GM23338 (cell line): ENCODE data around the gene POLK. TPM values are rescaled to one million over a fixed set of nuclear protein-coding genes. Genes with fewer than 3 reads are reported as not detected.

Source experiments
- ATAC-seq: fragments of 200-7000 bp; cut with Tn5 transposase; 3 replicates; pipeline ENCODE4 v1.9.1; 2020
- DNase-seq: peaks from one replicate; pipeline ENCODE4 v3.0.0-alpha.2; 2015; ENCODE audit warnings: low spot score
- H2AFZ ChIP-seq: fragments of 200-600 bp; sonication (generic); 2 replicates; pipeline ENCODE4 v1.8.0; 2016; ENCODE audit warnings: antibody characterized with exemption, mild to moderate bottlenecking, moderate library complexity
- H3F3A ChIP-seq: fragments of 200-600 bp; sonication (generic); replicated peaks from 2 replicates; pipeline ENCODE4 v1.8.0; 2017; ENCODE audit warnings: antibody characterized with exemption, mixed run types, low read depth
- H3K27ac ChIP-seq: fragments of 200-600 bp; sonication (generic); 2 replicates; pipeline ENCODE4 v1.6.1; 2016; ENCODE audit warnings: low read depth
- H3K27me3 ChIP-seq: fragments of 200-600 bp; sonication (generic); 2 replicates; pipeline ENCODE4 v1.8.0; 2016; ENCODE audit warnings: mild to moderate bottlenecking, mixed run types, moderate library complexity; ENCODE audit not compliant: insufficient read depth
- H3K36me3 ChIP-seq: fragments of 200-600 bp; sonication (generic); 2 replicates; pipeline ENCODE4 v1.8.0; 2016; ENCODE audit warnings: mild to moderate bottlenecking; ENCODE audit not compliant: insufficient read depth
- H3K4me1 ChIP-seq: fragments of 200-600 bp; sonication (generic); 2 replicates; pipeline ENCODE4 v1.8.0; 2016; ENCODE audit warnings: mild to moderate bottlenecking, moderate library complexity; ENCODE audit not compliant: insufficient read depth
- H3K4me2 ChIP-seq: fragments of 200-600 bp; sonication (generic); 2 replicates; pipeline ENCODE4 v1.7.1; 2017; ENCODE audit warnings: mixed run types
- H3K4me3 ChIP-seq: fragments of 200-600 bp; sonication (generic); 2 replicates; pipeline ENCODE4 v1.6.1; 2016; ENCODE audit warnings: mixed run types
- H3K79me2 ChIP-seq: fragments of 200-600 bp; sonication (generic); replicated peaks from 2 replicates; pipeline ENCODE4 v1.8.0; 2017; ENCODE audit warnings: mild to moderate bottlenecking; ENCODE audit not compliant: insufficient read depth
- H3K9me2 ChIP-seq: fragments of 200-600 bp; sonication (generic); 2 replicates; pipeline ENCODE4 v1.8.0; 2017; ENCODE audit not compliant: insufficient read depth
- H4K20me1 ChIP-seq: fragments of 200-600 bp; sonication (generic); replicated peaks from 2 replicates; pipeline ENCODE4 v1.8.0; 2017; ENCODE audit warnings: mild to moderate bottlenecking; ENCODE audit not compliant: insufficient read depth
- H3K27ac Mint-ChIP-seq: 2 replicates; pipeline ENCODE4 v1.8.0; 2020; ENCODE audit warnings: inconsistent platforms, mild to moderate bottlenecking, moderate library complexity, mixed read lengths
- H3K27me3 Mint-ChIP-seq: 3 replicates; pipeline ENCODE4 v1.8.0; 2022; ENCODE audit warnings: low read depth, mild to moderate bottlenecking, moderate library complexity, mixed read lengths, inconsistent platforms; ENCODE audit not compliant: insufficient read depth, poor library complexity
- H3K36me3 Mint-ChIP-seq: 3 replicates; pipeline ENCODE4 v1.8.0; 2021; ENCODE audit warnings: low read depth, mild to moderate bottlenecking, inconsistent platforms, moderate library complexity, mixed read lengths
- H3K4me1 Mint-ChIP-seq: 3 replicates; pipeline ENCODE4 v1.8.0; 2020; ENCODE audit warnings: mild to moderate bottlenecking, inconsistent platforms, mixed read lengths
- H3K4me3 Mint-ChIP-seq: 3 replicates; pipeline ENCODE4 v1.8.0; 2021; ENCODE audit warnings: moderate library complexity, mild to moderate bottlenecking, inconsistent platforms, mixed read lengths
- H3K9me3 Mint-ChIP-seq: 3 replicates; pipeline ENCODE4 v1.8.0; 2020; ENCODE audit warnings: moderate library complexity, mild to moderate bottlenecking, inconsistent platforms, mixed read lengths
- EZH2phosphoT487 ChIP-seq: fragments of 200-600 bp; sonication (generic); IDR thresholded peaks from one replicate; pipeline ENCODE4 v1.8.1; 2018; ENCODE audit warnings: antibody characterized with exemption; ENCODE audit not compliant: unreplicated experiment
- REST ChIP-seq: IDR thresholded peaks from one replicate; pipeline ENCODE4 v1.6.1; 2018; ENCODE audit warnings: antibody characterized with exemption; ENCODE audit not compliant: unreplicated experiment
- STAT1 ChIP-seq: IDR thresholded peaks from one replicate; pipeline ENCODE4 v1.6.1; 2016; ENCODE audit warnings: antibody characterized with exemption; ENCODE audit not compliant: unreplicated experiment
- ZNF462 ChIP-seq: fragments of 250-450 bp; sonication (Bioruptor Pico); IDR thresholded peaks from 2 replicates; pipeline ENCODE4 v1.5.0; 2020; ENCODE audit warnings: mild to moderate bottlenecking, moderate library complexity
- polyA plus RNA-seq: library from polyadenylated mRNA; unstranded; fragments of >200 nt; fragmentation: Nextera tagmentation; extraction: Ambion mirVana; gene quantifications from 2 replicates; pipeline ENCODE4 v1.2.1, GENCODE V29; 2016
- total RNA-seq: library from RNA; depleted of rRNA; stranded (reverse); fragments of >200 nt; shearing (Covaris generic); gene quantifications from 2 replicates; pipeline ENCODE4 v1.2.3, GENCODE V29; 2014

The POLK gene
- total and polyA plus RNA-seq, 2 experiments from 2014 or later: 6.3 to 14.5 TPM

DNA sequence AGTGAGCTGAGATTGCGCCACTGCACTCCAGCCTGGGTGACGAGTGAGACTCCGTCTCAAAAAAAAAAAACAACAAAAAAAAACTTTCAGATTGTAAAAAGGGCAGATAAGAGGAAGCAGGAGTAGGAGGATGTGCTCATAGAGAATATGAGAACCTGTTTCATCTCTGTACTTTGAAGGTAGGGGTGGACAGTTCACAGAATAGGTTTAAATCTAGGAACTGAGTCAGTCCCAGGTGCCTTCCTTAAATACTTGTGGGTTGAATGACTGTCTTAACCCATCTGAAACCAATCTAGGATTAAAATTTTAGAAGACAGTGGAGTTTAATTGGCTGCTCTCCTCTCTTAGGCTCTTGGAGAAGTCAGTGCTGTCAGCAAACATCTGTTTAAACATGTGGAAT is 12.4 kb downstream of the POLK start:
- Histone ChIP-seq H3K27me3 (no peaks in the 10 kb centered on the region), H3K79me2 (peaks cover 23% of the 10 kb centered on the region), H2AFZ (no peak overlapping the region), H3K9me2 (no peaks in the 10 kb centered on the region), H3K4me1 (no peaks in the 10 kb centered on the region), H3K27ac (no peak overlapping the region), H4K20me1 (no peaks in the 10 kb centered on the region), H3F3A (no peaks in the 10 kb centered on the region), H3K4me3 (no peak overlapping the region), H3K4me2 (no peak overlapping the region), H3K36me3 (peaks cover 3% of the 10 kb centered on the region; the same call in 1 of the 2 replicates)
- H3K36me3 Mint-ChIP-seq: peaks cover 18% of the 10 kb centered on the region; the same call in 2 of the 3 replicates
- TF ChIP-seq EZH2phosphoT487 (no peak), ZNF462 (no peak), STAT1 (no peak)
- no peak overlapping the region for H3K27ac Mint-ChIP-seq
- peaks cover 3% of the 10 kb centered on the region; the same call in 2 of the 3 replicates for H3K4me1 Mint-ChIP-seq
- peaks cover 16% of the 10 kb centered on the region for H3K9me3 Mint-ChIP-seq
- DNase-seq: no peak
- no peak overlapping the region for H3K4me3 Mint-ChIP-seq
- no peak for ATAC-seq
- H3K27me3 Mint-ChIP-seq: peaks cover 4% of the 10 kb centered on the region

DNA sequence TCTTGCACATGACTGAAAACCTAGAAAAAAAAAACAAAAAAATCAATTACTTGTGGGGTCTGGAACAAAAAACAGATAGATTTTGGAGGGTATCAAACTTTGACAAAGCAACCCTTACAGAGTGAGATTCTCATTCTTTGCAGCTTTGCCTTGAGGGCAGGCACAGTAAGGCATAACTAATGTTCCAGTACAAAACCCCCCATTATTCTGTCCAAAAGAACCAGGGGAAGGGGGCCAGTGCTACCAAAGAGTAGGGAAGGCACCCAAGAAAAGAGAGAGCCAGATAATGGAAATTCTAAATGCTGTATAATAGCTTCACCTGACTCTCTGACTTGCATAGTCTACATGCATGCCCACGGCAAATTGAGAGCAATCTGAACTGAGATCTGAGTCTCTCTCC is 12.9 kb downstream of the POLK start:
- no peak overlapping the region for H3K4me3 Mint-ChIP-seq
- H4K20me1 ChIP-seq: no peaks in the 10 kb centered on the region
- H3K9me2 ChIP-seq: no peaks in the 10 kb centered on the region

More for the DNA sequence above, 12.9 kb downstream of the POLK start:
- Histone ChIP-seq H3K79me2 (peaks cover 18% of the 10 kb centered on the region), H3K36me3 (peaks cover 3% of the 10 kb centered on the region; the same call in 1 of the 2 replicates), H3K27ac (no peak overlapping the region), H3K27me3 (no peaks in the 10 kb centered on the region), H3K4me3 (no peak overlapping the region), H2AFZ (no peak overlapping the region), H3F3A (no peaks in the 10 kb centered on the region), H3K4me1 (no peaks in the 10 kb centered on the region), H3K4me2 (no peak overlapping the region)
- peaks cover 16% of the 10 kb centered on the region for H3K9me3 Mint-ChIP-seq
- ATAC-seq: no peak
- no peak for TF ChIP-seq REST
- H3K36me3 Mint-ChIP-seq: peaks cover 18% of the 10 kb centered on the region; the same call in 2 of the 3 replicates
- H3K27me3 Mint-ChIP-seq: peaks cover 4% of the 10 kb centered on the region
- peaks cover 3% of the 10 kb centered on the region; the same call in 2 of the 3 replicates for H3K4me1 Mint-ChIP-seq
- no peak overlapping the region for H3K27ac Mint-ChIP-seq
- DNase-seq: no peak
